K562 (cell line): ENCODE data around the gene ABHD16A. TPM values are rescaled to one million over a fixed set of nuclear protein-coding genes. Genes with fewer than 3 reads are reported as not detected.

Source experiments
- BRCA1 ChIP-seq, 2 experiments: fragments of 450-650 bp in 1 of 2; sonication (generic) in 1 of 2; formaldehyde crosslinking in 1 of 2; IDR thresholded peaks; 2 replicates each; pipeline versions ENCODE4 v1.5.0 to v1.6.1; 2017 to 2020; ENCODE audit warnings: mild to moderate bottlenecking in 1 of 2, missing genetic modification reagents in 1 of 2
- CXXC5 ChIP-seq: fragments of 250-450 bp; sonication (Bioruptor Pico); IDR thresholded peaks from 2 replicates; pipeline ENCODE4 v1.8.0; 2022; ENCODE audit warnings: inconsistent platforms, mild to moderate bottlenecking, moderate library complexity
- FIP1L1 ChIP-seq: fragments of 200-400 bp; formaldehyde crosslinking; IDR thresholded peaks from 2 replicates; pipeline ENCODE4 v1.6.1; 2018; ENCODE audit warnings: mild to moderate bottlenecking, low read depth, low read length; ENCODE audit not compliant: poor library complexity, severe bottlenecking
- GATAD2A ChIP-seq: fragments of 450-650 bp; IDR thresholded peaks from 2 replicates; pipeline ENCODE4 v1.6.1; 2017
- MXD1 ChIP-seq: fragments of 250-450 bp; sonication (Bioruptor Pico); IDR thresholded peaks from 2 replicates; pipeline ENCODE4 v1.8.0; 2021; ENCODE audit warnings: borderline replicate concordance, mild to moderate bottlenecking, moderate library complexity; ENCODE audit not compliant: poor library complexity, severe bottlenecking
- NFIC ChIP-seq: fragments of 450-650 bp; IDR thresholded peaks from 2 replicates; pipeline ENCODE4 v1.6.1; 2017; ENCODE audit warnings: mild to moderate bottlenecking, inconsistent platforms
- SMAD2 ChIP-seq: fragments of 150-350 bp; IDR thresholded peaks from 2 replicates; pipeline ENCODE4 v1.6.1; 2014; ENCODE audit warnings: low read depth, mild to moderate bottlenecking, low read length
- TRIM24 ChIP-seq, 2 experiments: fragments of 450-650 bp; IDR thresholded peaks; 2 replicates each; pipeline ENCODE4 v1.6.1; 2016
- ZBTB2 ChIP-seq: fragments of 450-650 bp; IDR thresholded peaks from 2 replicates; pipeline ENCODE4 v1.6.1; 2016; ENCODE audit warnings: antibody characterized with exemption
- ZFPM2 ChIP-seq: fragments of 250-450 bp; sonication (Bioruptor Pico); IDR thresholded peaks from 2 replicates; pipeline ENCODE4 v1.5.1; 2022; ENCODE audit warnings: mild to moderate bottlenecking
- ZNF347 ChIP-seq: fragments of 450-650 bp; formaldehyde crosslinking; IDR thresholded peaks from 2 replicates; pipeline ENCODE4 v1.4.0; 2020; ENCODE audit warnings: low read depth, mild to moderate bottlenecking, moderate library complexity
- ZNF407 ChIP-seq: fragments of 450-650 bp; IDR thresholded peaks from 2 replicates; pipeline ENCODE4 v1.6.1; 2016; ENCODE audit warnings: low read depth
- ZNF511 ChIP-seq: sonication (generic); formaldehyde crosslinking; IDR thresholded peaks from 2 replicates; pipeline ENCODE4 v1.8.0; 2022; ENCODE audit warnings: mild to moderate bottlenecking, missing genetic modification reagents
- ZNF639 ChIP-seq, 2 experiments: fragments of 200-800 bp in 1 of 2; sonication (Bioruptor generic) in 1 of 2; sonication (generic) in 1 of 2; formaldehyde crosslinking in 1 of 2; IDR thresholded peaks in 1 of 2; conservative IDR thresholded peaks in 1 of 2; 2 replicates each; pipeline versions ENCODE4 v1.5.0 to v1.6.1; 2016 to 2020; ENCODE audit warnings: missing compliant biosample characterization in 1 of 2, missing genetic modification characterization in 1 of 2, missing genetic modification reagents in 1 of 2
- ZNF830 ChIP-seq: fragments of 250-450 bp; sonication (Bioruptor Pico); IDR thresholded peaks from 2 replicates; pipeline ENCODE4 v1.5.0; 2021; ENCODE audit warnings: mild to moderate bottlenecking
- polyA plus RNA-seq, 8 experiments: library from polyadenylated mRNA; depleted of rRNA in 4 of 8; stranded (reverse) in 5 of 8; unstranded in 3 of 8; fragments of >200 nt; fragmentation: Nextera tagmentation in 2 of 8; fragmentation: Illumina TruSeq in 1 of 8; extraction: Ambion mirVana in 2 of 8; extraction: Trizol in 1 of 8; gene quantifications; 2 replicates each; pipeline versions ENCODE4 v1.2.1 to v1.2.3, GENCODE V29; 2011 to 2014; ENCODE audit warnings: inconsistent platforms in 1 of 8, missing spikeins in 1 of 8
- total RNA-seq, 7 experiments: library from RNA; depleted of rRNA in 6 of 7; stranded (reverse); fragments of >200 nt in 6 of 7; fragmentation: Illumina TruSeq in 2 of 7; extraction: Trizol in 2 of 7; gene quantifications; 2 replicates each; pipeline versions ENCODE4 v1.2.1 to v1.2.3, GENCODE V29; 2011 to 2021; ENCODE audit warnings: low replicate concordance in 1 of 7

Gene ABHD16A
- total and polyA plus RNA-seq, 9 of the 15 experiments (the other 6 are each of a cell fraction or from before 2014, with no cell fraction given) = 25.8 to 120 (median 81.6) TPM

- TF ChIP-seq ZNF407 (no peak), ZNF347 (CRISPR knock-in tag) (no peak), ZNF511 (CRISPR knock-in tag) (no peak), NFIC (no peak), BRCA1 (IDR thresholded peaks at IDR 0.05) (no peak), BRCA1 (CRISPR knock-in tag; IDR thresholded peaks at IDR 0.05) (no peak), FIP1L1 (no peak), GATAD2A (no peak), TRIM24 (IDR thresholded peaks at IDR 0.05) (peak in 1 of 2 experiments; percentile 11; a peak in 2 of 4 replicates), ZNF830 (CRISPR knock-in tag) (peak; percentile 51; the same call in 1 of the 2 replicates), SMAD2 (no peak), ZBTB2 (0 out of 2 replicates have a peak, but pooled peaks have one; percentile 16), ZFPM2 (no peak; the same call in 1 of the 2 replicates), MXD1 (CRISPR knock-in tag) (peak; percentile 28), CXXC5 (CRISPR knock-in tag) (peak; percentile 48), ZNF639 (CRISPR knock-in tag; conservative IDR thresholded peaks at IDR 0.05 in 1 of 2, IDR thresholded peaks at IDR 0.05 in 1 of 2) (no peak)
Observed at GRCh38 chr6:31736021-31736767, 33.1 kb upstream of the ABHD16A start, which contains the start of gene CLIC1 (continued).
